ENCODE data around the gene SLC25A13. TPM values are rescaled to one million over a fixed set of nuclear protein-coding genes. Genes with fewer than 3 reads are reported as not detected.

SLC25A13 gene
- total and polyA plus RNA-seq, 2 of the 13 experiments (the other 11 are each of a cell fraction or from before 2014, with no cell fraction given): 36.2 to 84.9 TPM

GRCh38 chr7:96308253-96308949 lies 13.5 kb downstream of the SLC25A13 start (continued):
- TF ChIP-seq ZFP82 (CRISPR knock-in tag; IDR thresholded peaks at IDR 0.05; ENCODE audit: borderline replicate concordance) (no peak), JUNB (CRISPR knock-in tag; IDR thresholded peaks at IDR 0.05; ENCODE audit: borderline replicate concordance) (no peak), GPN1 (CRISPR knock-in tag; IDR thresholded peaks at IDR 0.05; ENCODE audit: borderline replicate concordance) (no peak), ZNF878 (CRISPR knock-in tag; IDR thresholded peaks at IDR 0.05) (no peak), BCL6 (CRISPR knock-in tag; IDR thresholded peaks at IDR 0.05) (no peak), KDM2A (CRISPR knock-in tag; IDR thresholded peaks at IDR 0.05; ENCODE audit: borderline replicate concordance, low read depth) (no peak), SMARCC2 (IDR thresholded peaks at IDR 0.05) (no peak), FOXK2 (IDR thresholded peaks at IDR 0.05) (no peak), NONO (IDR thresholded peaks at IDR 0.05) (no peak), NONO (CRISPR knock-in tag; conservative IDR thresholded peaks at IDR 0.05) (no peak), KAT7 (CRISPR knock-in tag; IDR thresholded peaks at IDR 0.05; ENCODE audit: borderline replicate concordance) (no peak), EP300 (IDR thresholded peaks at IDR 0.05; ENCODE audit: low read depth in 2 of 2, low read length in 2 of 2) (peak in 1 of 2 experiments; percentile 26; a peak in 1 of 4 replicates), EP300 (CRISPR knock-in tag; IDR thresholded peaks at IDR 0.05; ENCODE audit: borderline replicate concordance) (no peak), ZMYM2 (CRISPR knock-in tag; IDR thresholded peaks at IDR 0.05) (no peak), ZNF460 (CRISPR knock-in tag; IDR thresholded peaks at IDR 0.05; ENCODE audit: borderline replicate concordance) (no peak), SP140L (CRISPR knock-in tag; IDR thresholded peaks at IDR 0.05; ENCODE audit: borderline replicate concordance) (no peak), ZNF784 (CRISPR knock-in tag; IDR thresholded peaks at IDR 0.05; ENCODE audit: borderline replicate concordance) (no peak), ZNF253 (CRISPR knock-in tag; IDR thresholded peaks at IDR 0.05; ENCODE audit: borderline replicate concordance) (no peak), CREM (IDR thresholded peaks at IDR 0.05) (0 out of 2 replicates have a peak, but pooled peaks have one; percentile 42), CREM (CRISPR knock-in tag; IDR thresholded peaks at IDR 0.05) (no peak), ZNF674 (CRISPR knock-in tag; IDR thresholded peaks at IDR 0.05; ENCODE audit: low read depth) (no peak)
- TF ChIP-seq, protein P1, sequence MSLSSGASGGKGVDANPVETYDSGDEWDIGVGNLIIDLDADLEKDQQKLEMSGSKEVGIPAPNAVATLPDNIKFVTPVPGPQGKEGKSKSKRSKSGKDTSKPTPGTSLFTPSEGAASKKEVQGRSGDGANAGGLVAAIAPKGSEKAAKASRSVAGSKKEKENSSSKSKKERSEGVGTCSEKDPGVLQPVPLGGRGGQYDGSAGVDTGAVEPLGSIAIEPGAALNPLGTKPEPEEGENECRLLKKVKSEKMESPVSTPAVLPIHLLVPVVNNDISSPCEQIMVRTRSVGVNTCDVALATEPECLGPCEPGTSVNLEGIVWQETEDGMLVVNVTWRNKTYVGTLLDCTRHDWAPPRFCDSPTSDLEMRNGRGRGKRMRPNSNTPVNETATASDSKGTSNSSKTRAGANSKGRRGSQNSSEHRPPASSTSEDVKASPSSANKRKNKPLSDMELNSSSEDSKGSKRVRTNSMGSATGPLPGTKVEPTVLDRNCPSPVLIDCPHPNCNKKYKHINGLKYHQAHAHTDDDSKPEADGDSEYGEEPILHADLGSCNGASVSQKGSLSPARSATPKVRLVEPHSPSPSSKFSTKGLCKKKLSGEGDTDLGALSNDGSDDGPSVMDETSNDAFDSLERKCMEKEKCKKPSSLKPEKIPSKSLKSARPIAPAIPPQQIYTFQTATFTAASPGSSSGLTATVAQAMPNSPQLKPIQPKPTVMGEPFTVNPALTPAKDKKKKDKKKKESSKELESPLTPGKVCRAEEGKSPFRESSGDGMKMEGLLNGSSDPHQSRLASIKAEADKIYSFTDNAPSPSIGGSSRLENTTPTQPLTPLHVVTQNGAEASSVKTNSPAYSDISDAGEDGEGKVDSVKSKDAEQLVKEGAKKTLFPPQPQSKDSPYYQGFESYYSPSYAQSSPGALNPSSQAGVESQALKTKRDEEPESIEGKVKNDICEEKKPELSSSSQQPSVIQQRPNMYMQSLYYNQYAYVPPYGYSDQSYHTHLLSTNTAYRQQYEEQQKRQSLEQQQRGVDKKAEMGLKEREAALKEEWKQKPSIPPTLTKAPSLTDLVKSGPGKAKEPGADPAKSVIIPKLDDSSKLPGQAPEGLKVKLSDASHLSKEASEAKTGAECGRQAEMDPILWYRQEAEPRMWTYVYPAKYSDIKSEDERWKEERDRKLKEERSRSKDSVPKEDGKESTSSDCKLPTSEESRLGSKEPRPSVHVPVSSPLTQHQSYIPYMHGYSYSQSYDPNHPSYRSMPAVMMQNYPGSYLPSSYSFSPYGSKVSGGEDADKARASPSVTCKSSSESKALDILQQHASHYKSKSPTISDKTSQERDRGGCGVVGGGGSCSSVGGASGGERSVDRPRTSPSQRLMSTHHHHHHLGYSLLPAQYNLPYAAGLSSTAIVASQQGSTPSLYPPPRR (CRISPR knock-in tag; IDR thresholded peaks at IDR 0.05; ENCODE audit: borderline replicate concordance): no peak
